Measurements from ENCODE around the gene DNAJC30. TPM values are rescaled to one million over a fixed set of nuclear protein-coding genes. Genes with fewer than 3 reads are reported as not detected.
A peak's percentile ranks its signal among the peaks of the same experiment; 100 is the strongest.

DNAJC30 gene
- total RNA-seq: 2.3 and 3.0 TPM in 2 replicates

GRCh38 chr7:73683056-73683787 is at the start of gene DNAJC30, which contains the start of gene BUD23:
Gene DNAJC30 (minus strand): TSS chr7:73683453. CDS start chr7:73683423, 30 bp downstream.
Gene BUD23 (plus strand): TSS chr7:73683597. CDS start chr7:73683626, 29 bp downstream.
- no peak for TF ChIP-seq CTCF (IDR thresholded peaks at IDR 0.05; ENCODE audit: insufficient read depth, low read depth, low read length)
- DNase-seq (ENCODE audit: low read depth): peak; percentile 97
- H3K4me3 ChIP-seq (ENCODE audit: low read depth, low read length): peak within 1 kb of the TSS; percentile 99

- H3K4me3 ChIP-seq (ENCODE audit: low read depth, low read length): no peak overlapping the region
- no peak for TF ChIP-seq CTCF (IDR thresholded peaks at IDR 0.05; ENCODE audit: insufficient read depth, low read depth, low read length)
- DNase-seq (ENCODE audit: low read depth): no peak
Observed at GRCh38 chr7:73732397-73732796, 49.1 kb upstream of the DNAJC30 start.

GRCh38 chr7:73730485-73730884 is 47.2 kb upstream of the DNAJC30 start:
- no peak for DNase-seq (ENCODE audit: low read depth)
- no peak overlapping the region for H3K4me3 ChIP-seq (ENCODE audit: low read depth, low read length)
- TF ChIP-seq CTCF (IDR thresholded peaks at IDR 0.05; ENCODE audit: insufficient read depth, low read depth, low read length): no peak

GRCh38 chr7:73728551-73728950 is 45.3 kb upstream of the DNAJC30 start:
- DNase-seq (ENCODE audit: low read depth): no peak
- no peak overlapping the region for H3K4me3 ChIP-seq (ENCODE audit: low read depth, low read length)
- TF ChIP-seq CTCF (IDR thresholded peaks at IDR 0.05; ENCODE audit: insufficient read depth, low read depth, low read length): no peak

- DNase-seq (ENCODE audit: low read depth): no peak
- no peak for TF ChIP-seq CTCF (IDR thresholded peaks at IDR 0.05; ENCODE audit: insufficient read depth, low read depth, low read length)
- no peak overlapping the region for H3K4me3 ChIP-seq (ENCODE audit: low read depth, low read length)
Observed at GRCh38 chr7:73727952-73728351, 44.7 kb upstream of the DNAJC30 start.

GRCh38 chr7:73726083-73726466 is 42.8 kb upstream of the DNAJC30 start:
- no peak for TF ChIP-seq CTCF (IDR thresholded peaks at IDR 0.05; ENCODE audit: insufficient read depth, low read depth, low read length)
- DNase-seq (ENCODE audit: low read depth): no peak
- no peak overlapping the region for H3K4me3 ChIP-seq (ENCODE audit: low read depth, low read length)

GRCh38 chr7:73723813-73724212 is 40.6 kb upstream of the DNAJC30 start:
- DNase-seq (ENCODE audit: low read depth): no peak
- no peak for TF ChIP-seq CTCF (IDR thresholded peaks at IDR 0.05; ENCODE audit: insufficient read depth, low read depth, low read length)
- H3K4me3 ChIP-seq (ENCODE audit: low read depth, low read length): no peak overlapping the region
